HG03103 (cell line): ENCODE data around the gene SEMA3A.

Experiments used
- ATAC-seq: cut with Tn5 transposase; IDR thresholded peaks from one replicate; pipeline ENCODE4 v1.9.1; 2021; ENCODE audit warnings: low read depth; ENCODE audit not compliant: unreplicated experiment

The SEMA3A gene

GRCh38 chr7:84027678-84028077, 166.9 kb downstream of the SEMA3A start:
- no peak for ATAC-seq

GRCh38 chr7:84025332-84025927, 169.2 kb downstream of the SEMA3A start:
- ATAC-seq = no peak

- ATAC-seq = no peak
These were observed 171.8 kb downstream of the SEMA3A start for GRCh38 chr7:84022684-84023308.

- no peak for ATAC-seq
These were observed 172.6 kb downstream of the SEMA3A start for GRCh38 chr7:84022009-84022408.

GRCh38 chr7:84021292-84021908, 173.2 kb downstream of the SEMA3A start:
- ATAC-seq = no peak

GRCh38 chr7:84017651-84018050, 176.9 kb downstream of the SEMA3A start:
- ATAC-seq = no peak

GRCh38 chr7:84013616-84014240, 180.9 kb downstream of the SEMA3A start:
- ATAC-seq = no peak

- no peak for ATAC-seq
These were observed 184.8 kb downstream of the SEMA3A start for GRCh38 chr7:84009782-84010181.

- no peak for ATAC-seq
These were observed 185.5 kb downstream of the SEMA3A start for GRCh38 chr7:84009051-84009450.

GRCh38 chr7:84003191-84003590, 191.4 kb downstream of the SEMA3A start:
- ATAC-seq = no peak

- ATAC-seq = no peak
These were observed 192.2 kb downstream of the SEMA3A start for GRCh38 chr7:84002348-84002747.

- no peak for ATAC-seq
These were observed 197.7 kb downstream of the SEMA3A start for GRCh38 chr7:83996879-83997278.

- ATAC-seq = no peak
These were observed 206.8 kb downstream of the SEMA3A start for GRCh38 chr7:83987764-83988163.

GRCh38 chr7:83985821-83986220, 208.8 kb downstream of the SEMA3A start:
- ATAC-seq = no peak

GRCh38 chr7:83984591-83984990, 210.0 kb downstream of the SEMA3A start:
- no peak for ATAC-seq

- no peak for ATAC-seq
These were observed 210.5 kb downstream of the SEMA3A start for GRCh38 chr7:83984076-83984475.

GRCh38 chr7:83983606-83984005, 211.0 kb downstream of the SEMA3A start:
- ATAC-seq = no peak

GRCh38 chr7:83976302-83976701, 218.3 kb downstream of the SEMA3A start:
- peak; percentile 77 for ATAC-seq

GRCh38 chr7:83970081-83970480, 224.5 kb downstream of the SEMA3A start:
- no peak for ATAC-seq

- ATAC-seq = no peak
These were observed 230.3 kb downstream of the SEMA3A start for GRCh38 chr7:83964318-83964717.

GRCh38 chr7:83957333-83957732, 237.3 kb downstream of the SEMA3A start:
- ATAC-seq = no peak

- ATAC-seq = no peak
These were observed 238.5 kb downstream of the SEMA3A start for GRCh38 chr7:83956104-83956503.
